Measurements from ENCODE around the gene CHST11. TPM values are rescaled to one million over a fixed set of nuclear protein-coding genes. Genes with fewer than 3 reads are reported as not detected.

CHST11 gene
- total RNA-seq, 1 experiment from 2014 or later, result 38.8 TPM

DNA sequence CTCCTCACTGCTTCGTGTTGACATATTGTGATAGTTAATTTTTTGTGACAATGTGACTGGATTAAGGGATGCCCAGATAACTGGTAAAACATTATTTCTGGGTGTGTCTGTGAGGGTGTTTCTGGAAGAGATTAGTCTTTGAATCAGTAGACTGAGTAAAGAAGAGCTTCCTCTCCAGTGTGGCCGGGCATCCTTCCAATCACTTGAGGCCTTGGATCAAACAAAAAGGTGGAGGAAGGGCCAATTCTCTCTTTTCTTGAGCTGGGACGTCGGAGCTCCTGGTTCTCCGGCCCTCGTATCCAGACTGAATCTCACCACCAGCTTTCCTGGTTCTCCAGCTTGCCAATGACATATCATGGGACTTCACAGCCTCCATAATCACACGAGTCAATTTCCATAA lies 240.4 kb downstream of the CHST11 start:
- DNase-seq (ENCODE audit: low read depth), result no peak

DNA sequence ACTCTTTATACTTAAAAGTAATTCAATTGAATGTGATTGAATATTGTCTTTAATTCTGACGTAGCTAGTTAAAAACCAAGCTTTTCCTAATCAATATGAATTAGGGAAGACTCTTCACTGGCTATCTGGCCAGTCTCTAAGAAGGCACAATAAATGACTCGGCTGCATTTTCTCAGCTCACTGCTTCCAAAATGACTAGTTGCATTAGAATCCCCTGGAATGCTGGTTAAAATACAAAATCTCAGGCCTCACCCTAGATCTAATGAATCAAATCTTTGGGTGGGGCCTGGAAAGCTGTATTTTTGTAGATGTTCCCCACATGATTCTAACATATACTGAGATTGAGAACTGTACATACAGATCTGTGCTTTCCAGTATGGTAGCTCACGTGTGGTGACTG lies 242.1 kb downstream of the CHST11 start:
- DNase-seq (ENCODE audit: low read depth), result no peak

- DNase-seq (ENCODE audit: low read depth), result peak; percentile 22
These were observed 242.9 kb downstream of the CHST11 start for GRCh38 chr12:104699489-104700190.

DNA sequence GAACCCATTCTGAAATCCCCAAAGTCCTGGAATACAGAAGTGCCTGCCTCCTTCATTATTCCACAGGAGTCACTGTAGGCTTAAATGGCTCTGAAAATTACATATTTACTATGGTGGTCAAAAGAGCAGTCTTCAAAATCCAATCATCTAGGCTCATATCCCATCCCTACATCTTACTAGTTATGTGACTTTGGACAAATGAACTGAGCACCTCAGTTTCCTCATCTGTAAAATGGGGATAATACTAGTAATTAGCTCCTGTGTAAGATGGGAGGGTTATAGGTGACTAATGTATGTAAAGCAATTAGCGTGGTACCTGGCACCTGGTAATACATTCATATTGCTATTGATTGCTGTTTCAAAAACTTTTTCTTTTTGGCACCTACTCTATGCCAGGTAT lies 243.6 kb downstream of the CHST11 start:
- no peak for DNase-seq (ENCODE audit: low read depth)

GRCh38 chr12:104701301-104701700 lies 244.6 kb downstream of the CHST11 start:
- no peak for DNase-seq (ENCODE audit: low read depth)

- DNase-seq (ENCODE audit: low read depth), result no peak
These were observed 245.0 kb downstream of the CHST11 start for GRCh38 chr12:104701756-104702155.

- DNase-seq (ENCODE audit: low read depth), result no peak
These were observed 245.9 kb downstream of the CHST11 start for GRCh38 chr12:104702565-104703139.

GRCh38 chr12:104703372-104703771 lies 246.6 kb downstream of the CHST11 start:
- no peak for DNase-seq (ENCODE audit: low read depth)

- no peak for DNase-seq (ENCODE audit: low read depth)
These were observed 247.6 kb downstream of the CHST11 start for GRCh38 chr12:104704224-104704779.

DNA sequence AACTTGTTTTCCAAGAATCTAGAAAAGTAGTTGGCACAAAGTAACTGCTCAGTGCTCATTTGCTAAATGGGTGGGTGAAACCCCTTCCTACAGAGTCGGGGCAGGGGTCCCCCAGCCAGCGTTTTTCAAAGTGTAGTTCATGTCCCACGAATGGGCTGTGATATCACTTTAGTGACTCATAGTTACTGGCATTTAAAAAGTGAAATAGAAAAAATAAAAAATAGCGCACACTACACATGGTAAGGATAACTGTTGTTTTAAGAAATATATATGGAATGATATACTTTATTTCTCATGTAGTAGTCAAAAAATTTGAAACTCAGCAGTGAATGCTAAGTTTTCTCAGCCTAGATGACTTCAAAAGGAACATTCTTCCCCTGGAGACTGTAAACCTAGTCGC lies 250.4 kb downstream of the CHST11 start:
- no peak for DNase-seq (ENCODE audit: low read depth)

GRCh38 chr12:104707794-104708558 lies 251.2 kb downstream of the CHST11 start:
- DNase-seq (ENCODE audit: low read depth), result no peak

DNA sequence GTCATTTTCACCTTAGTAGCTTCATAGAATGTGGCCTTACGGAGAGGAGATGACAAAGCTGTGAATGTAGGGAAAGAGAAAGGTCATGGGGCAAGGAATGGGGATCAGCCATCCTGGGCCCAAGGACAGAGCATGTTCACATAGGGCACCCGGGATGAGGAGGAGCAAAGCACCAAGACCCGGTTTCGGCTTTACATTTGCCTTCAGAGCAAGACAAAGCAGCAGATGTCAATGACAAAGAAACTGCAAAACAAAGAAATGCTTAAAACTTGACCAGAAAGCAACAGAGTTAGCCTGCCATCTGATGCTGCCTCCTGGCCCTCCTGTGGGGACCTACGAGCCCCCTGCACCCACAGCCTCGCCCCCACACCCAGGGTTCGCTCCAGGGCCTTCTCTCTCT lies 252.1 kb downstream of the CHST11 start:
- DNase-seq (ENCODE audit: low read depth), result no peak

DNA sequence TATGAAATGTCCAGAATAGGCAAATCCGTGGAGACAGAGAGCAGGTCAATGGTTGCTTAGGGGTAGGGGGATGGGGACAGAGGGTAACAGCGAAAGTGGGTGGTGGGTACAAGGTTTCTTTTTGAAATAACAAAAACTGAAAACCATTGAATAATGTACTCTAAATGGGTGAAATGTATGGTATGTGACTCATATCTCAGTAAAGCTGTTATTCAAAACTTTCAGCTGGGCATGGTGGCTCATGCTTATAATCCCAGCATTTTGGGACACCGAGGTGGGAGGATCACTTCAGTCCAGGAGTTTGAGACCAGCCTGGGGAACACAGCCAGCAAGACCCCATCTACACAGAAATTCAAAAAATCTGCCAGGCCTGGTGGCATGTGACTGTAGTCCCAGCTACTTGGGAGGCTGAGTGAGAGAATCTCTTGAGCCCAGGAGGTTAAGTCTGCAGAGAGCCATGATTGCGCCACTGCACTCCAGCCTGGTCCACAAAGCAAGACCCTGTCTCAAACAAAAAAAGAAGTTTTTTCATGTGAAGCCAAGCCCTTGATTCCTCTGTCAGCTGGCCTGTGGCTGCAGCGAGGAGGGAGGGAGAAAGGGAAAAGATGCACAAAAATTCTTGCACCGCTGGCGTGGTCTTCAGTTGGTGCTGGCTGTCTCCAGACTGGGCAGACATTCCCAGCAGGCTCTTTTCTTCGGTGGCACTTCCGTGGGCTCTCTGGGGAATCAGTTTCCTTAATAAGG lies 253.1 kb downstream of the CHST11 start:
- DNase-seq (ENCODE audit: low read depth), result no peak

GRCh38 chr12:104710940-104711689 lies 254.4 kb downstream of the CHST11 start:
- peak; percentile 82 for DNase-seq (ENCODE audit: low read depth)

- DNase-seq (ENCODE audit: low read depth), result peak; percentile 34
These were observed 255.7 kb downstream of the CHST11 start for GRCh38 chr12:104712477-104712876.

GRCh38 chr12:104712968-104713367 lies 256.2 kb downstream of the CHST11 start:
- DNase-seq (ENCODE audit: low read depth), result no peak

DNA sequence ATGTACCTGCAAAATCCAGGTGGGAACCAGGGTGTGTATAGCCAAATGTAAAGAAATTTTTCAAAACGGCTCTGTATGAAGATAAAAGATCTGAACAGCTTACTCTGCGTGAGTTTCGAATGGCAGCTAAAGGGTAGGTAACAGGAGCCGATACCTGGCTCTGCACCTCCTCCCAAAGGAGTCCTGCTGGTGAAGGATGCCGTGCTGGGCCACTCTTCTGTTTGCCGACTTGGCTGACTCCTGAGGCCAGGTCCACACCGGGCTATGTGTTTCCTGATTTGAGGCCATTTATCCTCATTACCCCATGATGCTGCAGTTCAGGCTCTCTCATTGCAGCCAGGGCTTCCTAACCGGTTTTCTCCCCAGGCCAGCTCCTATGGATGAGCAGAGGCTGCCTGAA lies 256.7 kb downstream of the CHST11 start:
- no peak for DNase-seq (ENCODE audit: low read depth)

- no peak for DNase-seq (ENCODE audit: low read depth)
These were observed 257.6 kb downstream of the CHST11 start for GRCh38 chr12:104714369-104714768.

DNA sequence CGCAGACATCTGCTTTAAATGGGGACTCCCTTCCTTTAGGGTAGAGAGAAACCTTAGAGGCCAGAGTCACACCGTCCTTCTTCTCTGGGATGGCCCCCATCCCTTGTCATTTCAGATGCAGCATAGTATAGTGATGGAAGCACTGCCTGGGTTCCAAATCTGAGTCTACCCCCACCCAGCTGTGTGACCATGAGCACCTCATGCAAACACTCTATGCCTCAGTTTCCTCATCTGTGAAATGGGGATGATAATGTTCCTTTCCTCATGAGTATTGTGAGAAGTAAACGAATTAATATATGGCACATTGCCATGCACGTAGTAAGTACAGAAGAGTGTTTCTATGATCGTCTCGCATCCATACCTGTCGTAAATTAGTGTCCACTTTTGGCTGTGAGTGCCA lies 259.4 kb downstream of the CHST11 start:
- DNase-seq (ENCODE audit: low read depth), result no peak

DNA sequence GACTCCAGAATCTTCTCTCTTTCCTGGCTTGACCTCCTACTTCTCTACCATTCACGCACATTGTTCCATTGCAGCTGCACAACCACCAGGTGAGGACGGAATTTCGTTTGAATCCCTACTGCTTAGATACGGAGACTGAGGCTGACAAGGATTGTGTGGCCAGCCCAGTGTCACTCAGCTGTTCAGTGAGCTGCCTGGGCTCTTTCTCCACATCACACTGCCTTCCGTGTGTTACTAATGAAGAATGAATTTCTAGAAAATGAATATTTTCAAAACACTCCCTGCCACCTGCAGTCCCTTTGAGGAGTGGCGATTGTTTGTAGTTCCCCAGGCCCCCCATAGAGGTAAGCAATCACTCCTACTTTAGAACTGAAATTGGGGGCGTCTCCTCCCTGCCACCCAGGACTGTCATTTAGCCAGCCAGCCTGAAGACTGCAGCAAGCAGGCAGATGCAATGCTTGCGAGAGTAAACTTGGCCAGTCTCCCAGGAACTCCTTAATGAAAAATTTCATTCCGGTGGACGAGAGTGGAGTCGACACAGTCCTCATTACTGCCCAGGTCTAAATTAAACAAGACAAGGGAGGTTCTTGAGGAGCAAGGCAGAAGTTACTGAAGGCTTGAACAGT lies 261.7 kb downstream of the CHST11 start:
- no peak for DNase-seq (ENCODE audit: low read depth)

All from RPMI7951 (cell line).